Natural killer cell (primary cell): ENCODE measurements around the gene ALCAM. TPM values are rescaled to one million over a fixed set of nuclear protein-coding genes. Genes with fewer than 3 reads are reported as not detected.

Experiments
- ATAC-seq, 3 donors: fragments of 150-1000 bp in 2 of 3; fragments of 200-7000 bp in 1 of 3; cut with Tn5 transposase; 1 replicate in 1 of 3; 2 replicates in 2 of 3; pipeline ENCODE4 v1.10.0; 2021; ENCODE audit warnings: mild to moderate bottlenecking in 2 of 3, moderate library complexity in 2 of 3
- DNase-seq, 2 donors: peaks; one replicate each; pipeline versions ENCODE4 v3.0.0 to v3.0.0-alpha.2; 2013 to 2021; ENCODE audit warnings: mixed read lengths in 1 of 2
- H3K27ac ChIP-seq: one replicate; pipeline ENCODE4 v1.5.1; 2013; ENCODE audit warnings: mild to moderate bottlenecking, low read length
- H3K27me3 ChIP-seq: one replicate; pipeline ENCODE4 v1.6.1; 2013; ENCODE audit warnings: low read length; ENCODE audit not compliant: control insufficient read depth, insufficient read depth
- H3K36me3 ChIP-seq: one replicate; pipeline ENCODE4 v1.6.1; 2013; ENCODE audit warnings: low read length; ENCODE audit not compliant: control insufficient read depth, insufficient read depth
- H3K4me1 ChIP-seq: one replicate; pipeline ENCODE4 v1.6.1; 2013; ENCODE audit warnings: low read length; ENCODE audit not compliant: control insufficient read depth, insufficient read depth
- H3K4me3 ChIP-seq: one replicate; pipeline ENCODE4 v1.5.1; 2013; ENCODE audit warnings: low read length
- H3K9me3 ChIP-seq: one replicate; pipeline ENCODE4 v1.6.1; 2013; ENCODE audit warnings: low read length; ENCODE audit not compliant: control insufficient read depth, insufficient read depth
- H3K27ac Mint-ChIP-seq, 2 donors: one replicate each; pipeline ENCODE4 v1.8.0; 2022; ENCODE audit warnings: mild to moderate bottlenecking in 2 of 2, mixed read lengths in 2 of 2, moderate library complexity in 1 of 2
- H3K27me3 Mint-ChIP-seq, 2 donors: one replicate each; pipeline ENCODE4 v1.8.0; 2022; ENCODE audit warnings: low read depth in 2 of 2, mixed read lengths in 2 of 2
- H3K36me3 Mint-ChIP-seq: one replicate; pipeline ENCODE4 v1.8.0; 2022; ENCODE audit warnings: mixed read lengths
- H3K4me1 Mint-ChIP-seq, 2 donors: one replicate each; pipeline ENCODE4 v1.8.0; 2022; ENCODE audit warnings: mixed read lengths in 2 of 2
- H3K4me3 Mint-ChIP-seq: one replicate; pipeline ENCODE4 v1.8.0; 2022; ENCODE audit warnings: mild to moderate bottlenecking, moderate library complexity, mixed read lengths
- H3K9me3 Mint-ChIP-seq, 2 donors: one replicate each; pipeline ENCODE4 v1.8.0; 2022; ENCODE audit warnings: mixed read lengths in 2 of 2
- WGBS: methylation state at CpG from one replicate; pipeline ENCODE4 v1.1.7; 2013; ENCODE audit warnings: missing lambda C conversion rate; ENCODE audit not compliant: insufficient coverage; 5-methylcytosine and 5-hydroxymethylcytosine counted together
- intact Hi-C: fragments of 100-400 bp; cut with micrococcal nuclease; formaldehyde crosslinking; loops from one replicate; pipeline ENCODE4 v1.14.2; 2022
- total RNA-seq, 4 donors: library from RNA; stranded (reverse); fragments of 120-200 nt in 1 of 4; gene quantifications; one replicate each; pipeline versions ENCODE4 v1.2.3 to v1.2.4, GENCODE V29; 2013 to 2022
- TF ChIP-seq, protein P1 (sequence below): fragments of 200-600 bp; IDR thresholded peaks from one replicate; pipeline ENCODE4 v1.8.0; 2022; ENCODE audit warnings: antibody characterized with exemption

Gene ALCAM
- total RNA-seq, 3 donors from 2014 or later (not counting 1 experiment from before 2014, with no cell fraction given), result 1.5 to 3.0 (median 1.5) TPM

DNA sequence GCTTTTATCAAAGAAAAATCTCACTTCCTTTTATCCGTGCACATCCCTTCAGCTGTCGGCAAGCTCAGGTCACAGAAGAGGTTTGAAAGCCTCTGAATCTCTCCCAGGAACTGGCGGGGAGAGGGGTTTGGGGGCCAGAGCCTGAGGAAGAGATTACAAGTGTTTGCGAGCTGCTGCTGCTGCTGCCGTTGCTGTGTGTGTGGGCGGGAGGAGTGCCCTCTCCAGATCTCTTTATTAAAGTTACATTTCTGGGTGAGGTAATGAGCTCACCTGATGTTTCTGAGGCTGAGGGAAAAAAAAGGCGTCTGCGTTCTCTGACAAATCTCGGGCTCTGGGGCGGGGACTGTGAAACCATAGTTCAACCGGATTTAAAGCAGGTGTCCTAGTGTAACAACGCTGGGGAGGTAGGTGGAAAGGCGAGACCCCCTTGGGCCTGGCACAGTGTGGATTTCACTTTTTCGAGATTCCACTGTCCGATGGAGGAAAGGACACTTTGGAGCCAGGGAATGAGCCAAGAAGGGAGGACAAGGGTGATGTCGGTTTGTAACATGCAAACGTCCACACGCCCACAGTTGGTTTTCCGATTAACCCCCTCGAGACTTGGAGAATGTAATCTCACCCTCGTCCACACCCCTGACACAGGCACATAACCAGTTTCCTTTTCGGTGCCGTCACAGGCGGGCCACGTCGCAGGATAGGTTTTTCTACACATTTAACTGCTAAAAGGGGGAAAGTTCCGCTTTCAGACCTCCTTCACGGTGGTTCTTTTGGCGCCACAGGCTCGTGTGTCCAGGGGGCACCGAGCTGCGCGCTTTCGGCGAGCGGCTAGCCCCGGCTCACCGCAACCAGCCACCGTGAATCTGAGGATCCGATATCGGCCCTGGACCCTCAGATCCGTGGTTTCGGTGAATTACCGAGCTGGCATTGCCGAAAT is 2.1 kb downstream of the ALCAM start:
- no peaks in the 10 kb centered on the region for H3K36me3 ChIP-seq
- intact Hi-C loops, result no loop called here
- ATAC-seq, result peak; percentile 28 to 34 (median 32)
- peaks cover 22 to 33% of the 10 kb centered on the region in 2 donors for H3K27me3 Mint-ChIP-seq
- H3K27ac Mint-ChIP-seq, result peak overlapping the region; percentile 86 to 90
- H3K4me1 Mint-ChIP-seq, result peaks cover 43 to 45% of the 10 kb centered on the region in 2 donors
- H3K27me3 ChIP-seq, result peaks cover 3% of the 10 kb centered on the region
- DNase-seq, result peak; percentile 22 to 89
- H3K9me3 ChIP-seq, result no peaks in the 10 kb centered on the region
- H3K36me3 Mint-ChIP-seq, result no peaks in the 10 kb centered on the region
- H3K4me3 Mint-ChIP-seq, result peak overlapping the region; percentile 97
- no peaks in the 10 kb centered on the region for H3K9me3 Mint-ChIP-seq
- peak overlapping the region; percentile 92 for H3K27ac ChIP-seq
- H3K4me1 ChIP-seq, result peaks cover 40% of the 10 kb centered on the region
- TF ChIP-seq, protein P1, sequence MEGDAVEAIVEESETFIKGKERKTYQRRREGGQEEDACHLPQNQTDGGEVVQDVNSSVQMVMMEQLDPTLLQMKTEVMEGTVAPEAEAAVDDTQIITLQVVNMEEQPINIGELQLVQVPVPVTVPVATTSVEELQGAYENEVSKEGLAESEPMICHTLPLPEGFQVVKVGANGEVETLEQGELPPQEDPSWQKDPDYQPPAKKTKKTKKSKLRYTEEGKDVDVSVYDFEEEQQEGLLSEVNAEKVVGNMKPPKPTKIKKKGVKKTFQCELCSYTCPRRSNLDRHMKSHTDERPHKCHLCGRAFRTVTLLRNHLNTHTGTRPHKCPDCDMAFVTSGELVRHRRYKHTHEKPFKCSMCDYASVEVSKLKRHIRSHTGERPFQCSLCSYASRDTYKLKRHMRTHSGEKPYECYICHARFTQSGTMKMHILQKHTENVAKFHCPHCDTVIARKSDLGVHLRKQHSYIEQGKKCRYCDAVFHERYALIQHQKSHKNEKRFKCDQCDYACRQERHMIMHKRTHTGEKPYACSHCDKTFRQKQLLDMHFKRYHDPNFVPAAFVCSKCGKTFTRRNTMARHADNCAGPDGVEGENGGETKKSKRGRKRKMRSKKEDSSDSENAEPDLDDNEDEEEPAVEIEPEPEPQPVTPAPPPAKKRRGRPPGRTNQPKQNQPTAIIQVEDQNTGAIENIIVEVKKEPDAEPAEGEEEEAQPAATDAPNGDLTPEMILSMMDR, result no peak
- under 1% methylated on average over 45 of the region's 45 CpGs for WGBS
- H3K4me3 ChIP-seq, result peak overlapping the region; percentile 62

DNA sequence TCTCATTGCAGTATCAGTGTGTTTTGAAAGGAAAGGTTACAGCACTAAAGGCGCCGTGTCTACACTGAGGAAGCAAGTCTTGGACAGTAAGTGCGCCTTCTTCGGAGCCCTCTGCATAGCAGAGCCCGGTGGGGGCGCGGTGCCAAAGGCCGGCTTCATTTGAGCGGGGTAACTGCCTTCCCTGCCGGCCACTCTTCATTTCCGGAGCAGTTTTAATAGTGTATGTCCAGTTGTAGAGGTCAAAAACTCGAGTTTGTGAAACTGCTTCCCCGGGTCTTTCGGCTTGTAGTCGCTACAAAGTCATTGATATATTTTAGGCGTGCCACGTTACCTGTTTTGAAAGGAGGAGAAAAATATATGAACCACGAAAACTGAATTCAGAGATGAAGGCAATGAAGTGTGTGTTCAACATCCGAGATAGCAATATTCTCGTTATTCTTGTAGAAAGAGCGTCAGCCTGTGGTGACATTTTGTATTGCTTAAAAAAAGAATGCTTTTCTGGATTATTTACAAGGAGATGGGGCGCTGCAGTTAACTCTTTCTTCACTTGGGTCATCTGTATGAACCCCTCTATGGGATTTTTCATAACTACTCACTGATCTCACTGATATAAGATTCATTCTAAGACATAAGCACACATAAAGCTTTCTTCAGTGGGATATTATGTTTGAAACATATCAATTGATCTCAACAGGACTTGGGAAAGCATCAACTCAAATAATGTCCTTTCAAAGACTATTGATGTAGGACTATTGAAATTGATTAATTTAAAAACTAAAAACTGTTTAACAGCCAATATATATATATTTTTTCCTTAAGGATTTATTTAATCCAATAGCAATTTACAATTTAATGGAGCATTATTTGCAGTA is 3.0 kb downstream of the ALCAM start:
- Mint-ChIP-seq H3K4me1 (peaks cover 43 to 45% of the 10 kb centered on the region in 2 donors), H3K27ac (peak overlapping the region; percentile 86 to 90), H3K9me3 (no peaks in the 10 kb centered on the region)

DNA sequence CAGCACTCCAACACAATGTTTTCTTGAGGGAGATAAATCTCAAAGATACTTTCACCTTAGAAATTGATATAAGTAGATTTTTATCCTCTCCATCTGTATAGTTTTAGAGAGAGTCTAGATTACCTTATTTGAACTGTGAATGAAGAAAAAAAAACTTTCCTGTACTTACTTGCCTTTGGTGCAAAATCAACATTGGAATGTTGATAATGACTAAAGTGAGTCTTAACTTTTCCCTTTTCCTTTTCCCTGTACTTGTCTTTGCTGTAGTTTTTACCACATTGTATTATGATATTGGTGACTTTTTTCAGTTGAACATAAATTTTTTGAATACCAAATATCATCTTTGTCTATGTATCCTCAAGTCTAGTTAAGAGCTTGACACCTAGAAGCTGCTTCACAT is 6.7 kb downstream of the ALCAM start:
- no peak overlapping the region for H3K4me3 ChIP-seq
- ATAC-seq, result no peak
- H3K36me3 ChIP-seq, result no peaks in the 10 kb centered on the region
- H3K4me1 ChIP-seq, result peaks cover 12% of the 10 kb centered on the region
- H3K36me3 Mint-ChIP-seq, result no peaks in the 10 kb centered on the region
- no peaks in the 10 kb centered on the region for H3K27me3 ChIP-seq
- H3K4me3 Mint-ChIP-seq, result no peak overlapping the region
- no peaks in the 10 kb centered on the region for H3K9me3 Mint-ChIP-seq
- intact Hi-C loops, result no loop called here
- no peak overlapping the region for H3K27ac Mint-ChIP-seq
- no peaks in the 10 kb centered on the region for H3K9me3 ChIP-seq
- TF ChIP-seq, protein P1, result no peak
- H3K27me3 Mint-ChIP-seq, result peaks cover 5 to 9% of the 10 kb centered on the region in 2 donors
- H3K4me1 Mint-ChIP-seq, result peaks cover 16% of the 10 kb centered on the region in 2 donors
- DNase-seq, result no peak
- H3K27ac ChIP-seq, result no peak overlapping the region

More for the DNA sequence above, 3.0 kb downstream of the ALCAM start:
- ATAC-seq (peak in 2 of 3 donors; percentile 27 to 38), DNase-seq (peak; percentile 15 to 73)
- Histone ChIP-seq H3K9me3 (no peaks in the 10 kb centered on the region), H3K27me3 (peaks cover 3% of the 10 kb centered on the region), H3K4me1 (peaks cover 40% of the 10 kb centered on the region), H3K4me3 (peak overlapping the region; percentile 62), H3K27ac (peak overlapping the region; percentile 92), H3K36me3 (no peaks in the 10 kb centered on the region)
- H3K27me3 Mint-ChIP-seq, result peaks cover 21 to 24% of the 10 kb centered on the region in 2 donors
- WGBS, result under 1% methylated on average over 22 of the region's 22 CpGs
- TF ChIP-seq, protein P1, result peak; percentile 20
- H3K36me3 Mint-ChIP-seq, result no peaks in the 10 kb centered on the region
- H3K4me3 Mint-ChIP-seq, result peak overlapping the region; percentile 97
- intact Hi-C loops, result no loop called here
